Testis (tissue), 3 donors: ENCODE measurements around the gene PAIP1. TPM values are rescaled to one million over a fixed set of nuclear protein-coding genes. Genes with fewer than 3 reads are reported as not detected.

Source experiments
- DNase-seq: peaks from one replicate; pipeline ENCODE4 v3.0.0-alpha.2; 2019
- H3K27ac ChIP-seq, 2 donors: fragments of 200-600 bp; sonication (generic); one replicate each; pipeline ENCODE4 v1.5.1; 2019
- H3K27me3 ChIP-seq: fragments of 200-600 bp; sonication (generic); one replicate; pipeline ENCODE4 v1.5.1; 2019
- H3K36me3 ChIP-seq: fragments of 200-600 bp; sonication (generic); one replicate; pipeline ENCODE4 v1.5.1; 2017; ENCODE audit warnings: low read depth; ENCODE audit errors: missing control alignments
- H3K4me1 ChIP-seq: fragments of 200-600 bp; sonication (generic); one replicate; pipeline ENCODE4 v1.5.1; 2019
- H3K4me3 ChIP-seq, 2 donors: fragments of 200-600 bp; sonication (generic); one replicate each; pipeline ENCODE4 v1.5.1; 2017 to 2019
- H3K9me3 ChIP-seq: fragments of 200-600 bp; sonication (generic); one replicate; pipeline ENCODE4 v1.5.1; 2017
- POLR2A ChIP-seq: fragments of 450-650 bp; IDR thresholded peaks from one replicate; pipeline ENCODE4 v1.6.1; 2017; ENCODE audit warnings: antibody characterized with exemption, mild to moderate bottlenecking, moderate library complexity
- WGBS, 2 donors: methylation state at CpG; one replicate each; pipeline ENCODE4 v1.1.5; 2018; 5-methylcytosine and 5-hydroxymethylcytosine counted together
- intact Hi-C: fragments of 100-400 bp; cut with DNase I; formaldehyde crosslinking; loops from one replicate; pipeline ENCODE4 v1.15.1; 2023; ENCODE audit warnings: low total_unique reads
- polyA plus RNA-seq: library from polyadenylated mRNA; stranded (reverse); fragments of 350-450 nt; fragmentation: Illumina TruSeq; extraction: RNeasy Lipid Tissue Mini Kit (QIAGEN cat#74804); gene quantifications from one replicate; pipeline ENCODE4 v1.2.3, GENCODE V29; 2014; ENCODE audit warnings: low read depth, low replicate concordance; ENCODE audit not compliant: insufficient read depth
- total RNA-seq, 2 donors: library from RNA; depleted of rRNA; stranded (reverse); fragments of >200 nt; gene quantifications; one replicate each; pipeline ENCODE4 v1.2.3, GENCODE V29; 2016
- TF ChIP-seq, protein P1 (sequence below), 3 experiments: fragments of 450-650 bp in 2 of 3; fragments of 200-600 bp in 1 of 3; sonication (generic) in 1 of 3; IDR thresholded peaks; one replicate each; pipeline ENCODE4 v1.5.1; 2016 to 2019; ENCODE audit warnings: antibody characterized with exemption in 3 of 3, mild to moderate bottlenecking in 2 of 3, moderate library complexity in 1 of 3

PAIP1 gene
- total and polyA plus RNA-seq, 3 donors from 2014 or later: 103 to 135 (median 117) TPM

DNA sequence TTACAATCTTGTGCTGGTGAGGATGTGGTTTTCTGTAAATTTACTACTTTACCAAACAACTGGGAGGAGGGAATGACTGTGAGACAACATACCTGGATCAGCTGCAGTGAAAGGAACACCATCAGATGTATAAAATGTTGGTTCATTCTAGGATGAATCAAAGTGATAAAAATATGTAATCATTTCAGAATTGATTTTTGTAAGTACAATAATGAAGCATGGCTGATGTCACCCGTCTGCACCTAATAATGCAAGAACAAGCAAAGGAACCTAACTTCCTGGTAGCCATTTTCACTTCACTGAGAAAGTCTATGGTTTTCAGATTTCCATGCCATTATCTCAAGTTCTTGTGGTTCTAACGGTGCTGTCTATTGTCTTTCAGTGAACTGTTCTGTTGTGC lies 23.2 kb downstream of the PAIP1 start:
- H3K4me1 ChIP-seq: peaks cover 5% of the 10 kb centered on the region
- 75 to 80% methylated on average over 2 of the region's 2 CpGs for WGBS, 2 donors
- TF ChIP-seq, protein P1, sequence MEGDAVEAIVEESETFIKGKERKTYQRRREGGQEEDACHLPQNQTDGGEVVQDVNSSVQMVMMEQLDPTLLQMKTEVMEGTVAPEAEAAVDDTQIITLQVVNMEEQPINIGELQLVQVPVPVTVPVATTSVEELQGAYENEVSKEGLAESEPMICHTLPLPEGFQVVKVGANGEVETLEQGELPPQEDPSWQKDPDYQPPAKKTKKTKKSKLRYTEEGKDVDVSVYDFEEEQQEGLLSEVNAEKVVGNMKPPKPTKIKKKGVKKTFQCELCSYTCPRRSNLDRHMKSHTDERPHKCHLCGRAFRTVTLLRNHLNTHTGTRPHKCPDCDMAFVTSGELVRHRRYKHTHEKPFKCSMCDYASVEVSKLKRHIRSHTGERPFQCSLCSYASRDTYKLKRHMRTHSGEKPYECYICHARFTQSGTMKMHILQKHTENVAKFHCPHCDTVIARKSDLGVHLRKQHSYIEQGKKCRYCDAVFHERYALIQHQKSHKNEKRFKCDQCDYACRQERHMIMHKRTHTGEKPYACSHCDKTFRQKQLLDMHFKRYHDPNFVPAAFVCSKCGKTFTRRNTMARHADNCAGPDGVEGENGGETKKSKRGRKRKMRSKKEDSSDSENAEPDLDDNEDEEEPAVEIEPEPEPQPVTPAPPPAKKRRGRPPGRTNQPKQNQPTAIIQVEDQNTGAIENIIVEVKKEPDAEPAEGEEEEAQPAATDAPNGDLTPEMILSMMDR (IDR thresholded peaks at IDR 0.05): no peak
- no peak for TF ChIP-seq POLR2A
- no peak for DNase-seq
- intact Hi-C loops: no loop called here
- H3K27me3 ChIP-seq: no peaks in the 10 kb centered on the region
- no peak overlapping the region for H3K4me3 ChIP-seq
- no peaks in the 10 kb centered on the region for H3K9me3 ChIP-seq
- H3K27ac ChIP-seq: no peak overlapping the region
- H3K36me3 ChIP-seq: no peaks in the 10 kb centered on the region

DNA sequence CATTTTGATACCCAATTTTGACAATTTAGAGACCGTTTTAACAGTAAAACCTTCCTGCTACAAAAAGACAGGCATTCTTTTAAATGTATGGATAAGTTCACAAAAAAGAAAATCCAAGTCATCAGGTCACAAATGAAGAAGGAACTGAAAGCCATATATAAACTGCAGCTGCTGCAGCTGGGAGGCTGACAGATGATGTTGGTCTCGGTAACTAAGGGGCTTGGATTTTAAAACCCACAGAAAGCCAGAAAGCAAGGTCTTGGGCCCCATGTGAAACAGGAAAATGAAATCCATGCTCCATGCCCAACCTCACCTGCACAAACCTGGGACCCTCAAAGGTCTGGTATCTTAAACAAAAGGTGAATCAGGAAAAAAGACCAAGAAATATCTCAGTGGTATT lies 26.2 kb downstream of the PAIP1 start:
- Histone ChIP-seq H3K36me3 (no peaks in the 10 kb centered on the region), H3K9me3 (no peaks in the 10 kb centered on the region), H3K27me3 (no peaks in the 10 kb centered on the region), H3K27ac (no peak overlapping the region), H3K4me1 (peaks cover 5% of the 10 kb centered on the region), H3K4me3 (no peak overlapping the region)
- TF ChIP-seq, protein P1 (IDR thresholded peaks at IDR 0.05): no peak
- TF ChIP-seq POLR2A: no peak
- WGBS, 2 donors: 89 to 95% methylated on average over 2 of the region's 2 CpGs
- no peak for DNase-seq
- intact Hi-C loops: no loop called here

DNA sequence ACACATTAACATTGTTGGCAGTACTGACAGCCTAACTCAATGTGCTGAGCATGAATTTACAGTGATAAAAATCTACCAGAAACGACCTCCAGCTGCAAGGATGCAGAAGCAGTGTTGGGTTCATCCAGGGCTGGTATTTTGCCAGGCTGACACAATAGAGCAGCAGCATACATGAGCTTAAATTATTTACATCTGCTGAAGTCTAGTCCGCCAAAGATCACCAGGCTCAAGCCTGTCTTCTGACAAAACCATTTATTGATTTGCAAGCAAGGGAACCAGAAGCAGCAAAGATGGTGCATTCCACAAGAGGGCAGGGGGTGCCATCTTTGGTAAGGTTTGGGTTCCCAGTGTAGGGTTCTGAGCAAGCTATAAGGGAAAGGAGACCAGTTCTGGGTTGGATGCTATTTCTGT lies 33.2 kb downstream of the PAIP1 start:
- H3K27me3 ChIP-seq: no peaks in the 10 kb centered on the region
- DNase-seq: no peak
- no peaks in the 10 kb centered on the region for H3K4me1 ChIP-seq
- WGBS, 2 donors: 60 to 78% methylated on average over 2 of the region's 2 CpGs
- no peak for TF ChIP-seq POLR2A
- TF ChIP-seq, protein P1 (IDR thresholded peaks at IDR 0.05): no peak
- H3K9me3 ChIP-seq: no peaks in the 10 kb centered on the region
- H3K27ac ChIP-seq: no peak overlapping the region
- intact Hi-C loops: no loop called here
- no peak overlapping the region for H3K4me3 ChIP-seq
- no peaks in the 10 kb centered on the region for H3K36me3 ChIP-seq

GRCh38 chr5:43520615-43521014 lies 36.3 kb downstream of the PAIP1 start:
- no peak overlapping the region for H3K4me3 ChIP-seq
- H3K4me1 ChIP-seq: no peaks in the 10 kb centered on the region
- intact Hi-C loops: no loop called here
- DNase-seq: no peak
- TF ChIP-seq, protein P1 (IDR thresholded peaks at IDR 0.05): no peak
- TF ChIP-seq POLR2A: no peak
- no peaks in the 10 kb centered on the region for H3K27me3 ChIP-seq
- H3K36me3 ChIP-seq: no peaks in the 10 kb centered on the region
- 76 to 89% methylated on average over 1 of the region's 1 CpG for WGBS, 2 donors
- H3K27ac ChIP-seq: no peak overlapping the region
- H3K9me3 ChIP-seq: no peaks in the 10 kb centered on the region

GRCh38 chr5:43515678-43516048 lies 41.2 kb downstream of the PAIP1 start:
- intact Hi-C loops: no loop called here
- 8 to 14% methylated on average over 1 of the region's 1 CpG for WGBS, 2 donors
- peak overlapping the region; percentile 88 to 91 for H3K27ac ChIP-seq

More at GRCh38 chr5:43515678-43516048, 41.2 kb downstream of the PAIP1 start:
- Histone ChIP-seq H3K9me3 (no peaks in the 10 kb centered on the region), H3K27me3 (no peaks in the 10 kb centered on the region), H3K36me3 (no peaks in the 10 kb centered on the region), H3K4me3 (peak overlapping the region; percentile 62 to 67), H3K4me1 (peaks cover 5% of the 10 kb centered on the region)
- no peak for TF ChIP-seq POLR2A
- TF ChIP-seq, protein P1 (IDR thresholded peaks at IDR 0.05): no peak
- no peak for DNase-seq
